NCI-H128 (cell line): ENCODE data around the gene DNAJC4.
A peak's percentile ranks its signal among the peaks of the same experiment; 100 is the strongest.

Experiments
- DNase-seq: peaks from one replicate; lab custom pipeline; 2025; ENCODE audit not compliant: unreplicated experiment; lab: John Stamatoyannopoulos, UW

Gene DNAJC4

DNA sequence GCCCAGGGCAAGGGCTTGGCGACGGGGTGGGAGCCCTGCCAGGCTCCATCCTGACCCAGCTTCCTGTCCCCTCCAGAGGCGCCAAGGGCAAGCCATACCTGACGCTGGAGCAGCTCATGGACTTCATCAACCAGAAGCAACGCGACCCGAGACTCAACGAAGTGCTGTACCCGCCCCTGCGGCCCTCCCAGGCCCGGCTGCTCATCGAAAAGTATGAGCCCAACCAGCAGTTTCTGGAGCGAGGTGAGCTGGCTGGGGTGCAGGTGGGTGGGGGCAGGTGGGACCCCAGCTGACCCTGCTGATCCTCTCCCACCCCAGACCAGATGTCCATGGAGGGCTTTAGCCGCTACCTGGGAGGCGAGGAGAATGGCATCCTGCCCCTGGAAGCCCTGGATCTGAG is 26.0 kb downstream of the DNAJC4 start:
- DNase-seq: no peak

DNA sequence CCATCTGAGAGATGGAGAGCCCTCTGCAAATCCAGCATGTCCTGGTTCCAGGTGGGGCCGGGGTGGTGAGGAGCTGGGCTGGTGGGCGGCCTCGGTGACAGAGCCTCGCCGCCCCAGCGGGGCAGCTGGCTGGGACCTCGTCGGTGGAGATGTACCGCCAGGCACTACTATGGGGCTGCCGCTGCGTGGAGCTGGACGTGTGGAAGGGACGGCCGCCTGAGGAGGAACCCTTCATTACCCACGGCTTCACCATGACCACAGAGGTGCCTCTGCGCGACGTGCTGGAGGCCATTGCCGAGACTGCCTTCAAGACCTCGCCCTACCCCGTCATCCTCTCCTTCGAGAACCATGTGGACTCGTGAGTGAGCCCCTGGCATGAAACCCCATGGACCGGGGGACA is 28.0 kb downstream of the DNAJC4 start:
- no peak for DNase-seq

DNA sequence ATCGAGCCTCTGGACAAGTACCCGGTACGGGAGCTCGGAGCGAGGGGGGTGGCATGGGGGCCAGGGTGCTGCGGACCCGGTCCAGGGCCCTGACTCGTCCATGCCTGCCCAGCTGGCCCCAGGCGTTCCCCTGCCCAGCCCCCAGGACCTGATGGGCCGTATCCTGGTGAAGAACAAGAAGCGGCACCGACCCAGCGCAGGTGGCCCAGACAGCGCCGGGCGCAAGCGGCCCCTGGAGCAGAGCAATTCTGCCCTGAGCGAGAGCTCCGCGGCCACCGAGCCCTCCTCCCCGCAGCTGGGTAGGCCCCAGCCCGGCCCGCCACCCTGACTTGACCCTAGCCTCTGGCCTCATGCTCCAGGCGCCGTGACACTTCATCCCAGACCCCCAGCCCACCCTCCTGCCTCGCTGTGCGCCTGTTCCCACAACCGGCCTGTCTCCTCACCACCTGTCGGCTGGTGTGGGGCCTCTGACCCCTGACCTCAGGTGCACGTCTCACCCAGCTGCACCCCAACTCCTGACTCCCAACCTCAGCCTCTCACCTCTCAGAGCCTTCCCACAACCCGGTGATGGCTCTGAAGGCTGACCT is 28.7 kb downstream of the DNAJC4 start:
- DNase-seq: no peak

DNA sequence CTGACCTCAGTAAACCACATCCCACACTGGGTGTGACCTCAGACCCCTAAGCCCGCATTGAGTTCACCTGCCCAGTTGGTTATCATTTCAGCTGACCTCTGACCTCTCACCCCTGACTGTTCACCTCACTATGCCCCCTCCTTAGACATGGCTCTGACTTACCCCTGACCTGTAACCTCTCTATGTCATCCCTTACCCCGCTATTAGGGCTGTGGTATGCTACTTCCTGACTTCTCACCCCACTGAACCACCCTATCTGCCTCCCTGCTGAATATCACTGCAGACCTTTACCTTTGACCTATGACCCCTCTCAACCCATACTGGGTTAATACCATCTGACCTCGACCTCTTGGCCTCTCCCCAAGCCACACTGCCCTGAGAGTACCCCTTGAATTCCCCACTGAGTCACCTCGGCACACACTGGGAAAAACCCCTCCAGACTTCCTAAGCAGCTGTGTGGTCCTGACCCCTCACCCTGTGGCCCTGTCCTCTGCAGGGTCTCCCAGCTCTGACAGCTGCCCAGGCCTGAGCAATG is 29.3 kb downstream of the DNAJC4 start:
- DNase-seq: no peak

DNA sequence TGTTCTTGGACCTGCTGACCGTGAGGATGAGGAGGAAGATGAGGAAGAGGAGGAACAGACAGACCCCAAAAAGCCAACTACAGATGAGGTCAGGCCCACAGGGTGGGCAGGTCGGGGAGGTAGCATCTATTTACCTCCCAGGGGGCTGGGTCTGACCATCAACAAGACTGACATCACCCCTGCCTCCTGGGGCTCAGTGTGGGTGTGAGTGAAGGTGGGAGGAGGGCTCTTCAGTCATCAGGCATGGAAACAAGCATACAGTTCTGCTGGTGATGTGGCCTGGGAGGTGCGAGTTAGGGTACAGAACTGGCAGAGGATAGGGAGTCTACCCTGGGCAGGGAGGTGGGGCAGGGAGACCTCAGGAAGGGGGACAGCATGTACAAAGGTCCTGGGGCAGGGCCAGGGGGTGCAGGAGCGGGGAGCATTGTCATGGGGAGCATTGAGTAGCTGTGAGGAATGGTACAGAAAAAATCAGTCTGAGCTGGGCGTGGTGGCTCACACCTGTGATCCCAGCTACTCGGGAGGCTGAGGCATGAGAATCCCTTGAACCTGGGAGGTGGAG is 29.9 kb downstream of the DNAJC4 start:
- no peak for DNase-seq

DNA sequence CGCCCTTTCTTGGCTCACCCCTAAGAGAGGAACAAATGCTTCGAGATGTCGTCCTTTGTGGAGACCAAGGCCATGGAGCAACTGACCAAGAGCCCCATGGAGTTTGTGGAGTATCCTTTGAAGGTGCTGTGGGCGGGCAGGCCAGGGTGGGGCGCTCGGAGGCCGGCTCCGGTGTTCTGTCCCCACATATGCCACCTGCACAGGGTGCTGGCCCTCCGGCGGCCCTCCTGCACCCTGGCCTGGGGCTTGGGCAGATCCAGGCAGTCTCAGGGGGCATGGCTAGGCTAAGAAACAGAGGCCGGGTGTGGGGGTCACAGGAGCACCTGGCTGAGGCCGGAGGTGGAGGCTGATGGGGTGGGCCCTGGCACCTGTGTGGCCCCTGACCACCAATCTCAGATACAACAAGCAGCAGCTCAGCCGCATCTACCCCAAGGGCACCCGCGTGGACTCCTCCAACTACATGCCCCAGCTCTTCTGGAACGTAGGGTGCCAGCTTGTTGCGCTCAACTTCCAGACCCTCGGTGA is 31.3 kb downstream of the DNAJC4 start:
- DNase-seq: no peak

DNA sequence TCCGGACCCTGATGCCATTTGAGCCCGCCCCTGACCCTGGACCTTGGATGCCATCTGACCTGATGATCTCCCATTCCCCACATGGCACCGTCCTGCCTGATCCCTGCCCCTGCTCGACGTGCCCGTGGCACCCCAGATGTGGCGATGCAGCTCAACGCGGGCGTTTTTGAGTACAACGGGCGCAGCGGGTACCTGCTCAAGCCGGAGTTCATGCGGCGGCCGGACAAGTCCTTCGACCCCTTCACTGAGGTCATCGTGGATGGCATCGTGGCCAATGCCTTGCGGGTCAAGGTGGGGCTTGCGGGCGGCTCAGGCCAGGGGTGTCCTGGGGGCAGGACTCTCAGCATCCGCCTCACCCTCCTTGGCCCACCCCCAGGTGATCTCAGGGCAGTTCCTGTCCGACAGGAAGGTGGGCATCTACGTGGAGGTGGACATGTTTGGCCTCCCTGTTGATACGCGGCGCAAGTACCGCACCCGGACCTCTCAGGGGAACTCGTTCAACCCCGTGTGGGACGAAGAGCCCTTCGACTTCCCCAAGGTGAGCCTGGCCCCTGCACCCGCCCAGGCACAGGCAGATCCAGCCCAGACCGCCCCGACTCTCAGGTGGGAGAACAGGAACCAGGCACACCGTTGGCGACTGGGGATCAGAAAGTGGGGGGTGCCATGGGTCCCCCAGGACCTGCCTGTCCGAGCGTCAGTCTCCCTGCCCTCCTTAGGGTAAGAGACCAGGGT is 32.1 kb downstream of the DNAJC4 start:
- no peak for DNase-seq

DNA sequence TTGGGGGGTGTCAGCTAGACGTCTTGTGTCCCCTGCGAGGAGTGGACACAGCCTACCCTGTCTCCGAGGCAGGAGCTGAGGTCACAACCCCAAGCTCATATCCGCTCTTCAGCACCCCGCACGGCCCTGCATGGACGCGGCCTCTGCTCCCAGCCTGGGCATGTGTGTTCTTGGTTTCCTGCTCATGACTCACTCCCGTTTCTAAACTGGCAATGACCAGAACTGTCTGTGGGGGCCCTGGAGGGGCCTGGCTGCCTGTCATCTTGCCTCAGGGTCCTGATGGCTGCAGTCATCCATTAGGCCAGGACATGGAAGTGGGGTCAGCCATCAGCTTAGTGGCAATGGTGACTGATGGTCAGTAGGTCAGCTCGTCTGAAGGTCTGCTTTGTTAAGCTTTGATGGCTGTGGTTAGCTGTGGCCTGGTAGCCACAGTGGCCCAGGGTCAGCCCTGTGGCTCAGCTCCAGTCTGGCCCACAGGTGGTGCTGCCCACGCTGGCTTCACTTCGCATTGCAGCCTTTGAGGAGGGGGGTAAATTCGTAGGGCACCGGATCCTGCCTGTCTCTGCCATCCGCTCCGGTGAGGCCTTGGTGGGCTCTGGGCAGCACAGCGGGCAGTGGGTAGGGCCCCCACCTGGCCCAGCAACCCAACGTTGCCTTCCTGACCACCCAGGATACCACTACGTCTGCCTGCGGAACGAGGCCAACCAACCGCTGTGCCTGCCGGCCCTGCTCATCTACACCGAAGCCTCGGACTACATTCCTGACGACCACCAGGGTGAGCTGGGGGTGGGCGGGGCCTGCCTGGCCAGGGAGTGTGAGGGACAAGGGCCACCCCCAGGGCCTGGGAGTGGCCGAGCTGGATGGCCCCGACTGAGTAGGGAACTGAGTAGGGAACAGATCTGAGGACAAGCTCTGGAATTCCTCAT is 32.9 kb downstream of the DNAJC4 start:
- DNase-seq: no peak

DNA sequence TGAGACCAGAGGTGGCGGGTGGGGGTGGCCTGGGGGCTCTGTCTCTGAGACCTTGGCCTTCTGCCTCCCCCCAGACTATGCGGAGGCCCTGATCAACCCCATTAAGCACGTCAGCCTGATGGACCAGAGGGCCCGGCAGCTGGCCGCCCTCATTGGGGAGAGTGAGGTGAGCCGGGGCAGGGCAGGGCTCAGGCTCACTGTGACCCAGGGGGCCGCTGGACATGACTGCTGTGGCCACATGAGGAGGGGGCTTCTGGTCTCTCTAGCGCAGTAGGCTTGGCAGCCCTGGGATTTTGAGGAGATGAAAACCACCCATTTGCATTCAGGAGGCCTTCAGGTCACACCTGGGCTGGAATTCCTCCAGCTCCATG is 33.6 kb downstream of the DNAJC4 start:
- no peak for DNase-seq

DNA sequence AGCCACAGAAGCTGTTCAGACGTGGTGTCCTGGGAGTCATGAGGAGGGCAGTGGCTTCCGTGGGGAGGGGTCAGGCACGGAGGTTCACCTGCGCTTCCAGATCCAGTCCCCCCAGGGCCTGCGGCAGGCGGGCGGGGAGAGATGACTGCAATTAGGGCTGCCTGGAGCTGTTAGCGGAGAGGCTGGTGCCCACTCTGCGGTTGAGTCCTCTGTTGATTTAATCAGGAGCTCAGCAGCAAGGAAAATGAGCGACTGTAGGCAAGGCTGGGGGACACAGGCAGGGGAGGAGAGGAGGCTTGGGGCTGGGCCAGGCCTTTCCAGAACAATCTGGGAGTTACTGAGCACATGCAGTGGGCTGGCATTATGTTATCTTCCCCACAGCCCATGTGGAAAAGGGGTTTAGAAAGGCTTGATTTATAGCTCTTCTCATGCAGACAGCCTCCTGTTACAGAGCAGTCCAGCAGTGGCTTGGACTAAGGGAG is 34.1 kb downstream of the DNAJC4 start:
- DNase-seq: no peak

DNA sequence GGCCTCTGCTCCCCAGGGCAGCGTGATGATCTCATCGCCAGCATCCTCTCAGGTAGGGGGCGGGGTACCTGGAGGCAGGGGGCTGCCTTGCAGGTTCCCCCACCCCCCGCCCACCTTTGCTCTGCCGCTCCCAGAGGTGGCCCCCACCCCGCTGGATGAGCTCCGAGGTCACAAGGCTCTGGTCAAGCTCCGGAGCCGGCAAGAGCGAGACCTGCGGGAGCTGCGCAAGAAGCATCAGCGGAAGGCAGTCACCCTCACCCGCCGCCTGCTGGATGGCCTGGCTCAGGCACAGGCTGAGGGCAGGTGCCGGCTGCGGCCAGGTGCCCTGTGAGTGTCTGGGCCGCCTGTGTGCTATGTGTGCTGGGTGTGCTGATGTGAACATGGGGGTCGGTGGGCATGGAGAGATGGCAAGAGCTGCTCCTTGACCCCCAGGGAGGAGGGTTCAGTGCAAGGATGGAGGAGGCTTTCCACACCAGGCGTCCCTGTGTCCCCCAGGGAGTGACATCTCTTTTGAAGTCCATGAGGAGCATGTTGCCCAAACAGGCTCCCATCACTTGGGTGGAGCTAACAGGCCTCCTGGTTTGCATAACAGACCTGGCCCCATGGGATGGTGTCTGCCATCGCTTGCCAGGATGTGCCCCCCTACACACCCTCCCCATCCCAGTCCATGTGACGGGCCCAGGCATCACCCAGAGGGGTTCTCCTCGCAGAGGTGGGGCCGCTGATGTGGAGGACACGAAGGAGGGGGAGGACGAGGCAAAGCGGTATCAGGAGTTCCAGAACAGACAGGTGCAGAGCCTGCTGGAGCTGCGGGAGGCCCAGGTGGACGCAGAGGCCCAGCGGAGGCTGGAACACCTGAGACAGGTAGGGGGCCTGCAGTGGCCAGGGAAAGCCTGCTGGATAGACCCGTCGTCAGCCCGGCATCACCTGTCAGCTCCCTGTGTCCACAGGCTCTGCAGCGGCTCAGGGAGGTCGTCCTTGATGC is 35.1 kb downstream of the DNAJC4 start:
- DNase-seq: no peak

DNA sequence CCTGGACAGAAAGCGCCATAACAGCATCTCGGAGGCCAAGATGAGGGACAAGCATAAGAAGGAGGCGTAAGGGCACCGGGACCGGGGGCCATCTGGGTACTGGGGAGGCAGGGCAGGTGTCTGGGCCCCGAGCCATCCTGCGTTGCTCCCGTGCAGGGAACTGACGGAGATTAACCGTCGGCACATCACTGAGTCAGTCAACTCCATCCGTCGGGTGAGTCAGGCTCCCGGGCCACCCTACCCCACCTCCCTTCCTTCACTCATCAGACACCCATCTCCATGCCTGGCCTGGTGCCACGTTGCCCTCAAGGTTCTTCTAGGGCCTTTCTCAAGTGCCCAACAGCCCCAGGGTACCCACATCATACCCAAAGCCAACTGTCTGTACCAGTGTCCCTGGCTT is 36.0 kb downstream of the DNAJC4 start:
- no peak for DNase-seq

DNA sequence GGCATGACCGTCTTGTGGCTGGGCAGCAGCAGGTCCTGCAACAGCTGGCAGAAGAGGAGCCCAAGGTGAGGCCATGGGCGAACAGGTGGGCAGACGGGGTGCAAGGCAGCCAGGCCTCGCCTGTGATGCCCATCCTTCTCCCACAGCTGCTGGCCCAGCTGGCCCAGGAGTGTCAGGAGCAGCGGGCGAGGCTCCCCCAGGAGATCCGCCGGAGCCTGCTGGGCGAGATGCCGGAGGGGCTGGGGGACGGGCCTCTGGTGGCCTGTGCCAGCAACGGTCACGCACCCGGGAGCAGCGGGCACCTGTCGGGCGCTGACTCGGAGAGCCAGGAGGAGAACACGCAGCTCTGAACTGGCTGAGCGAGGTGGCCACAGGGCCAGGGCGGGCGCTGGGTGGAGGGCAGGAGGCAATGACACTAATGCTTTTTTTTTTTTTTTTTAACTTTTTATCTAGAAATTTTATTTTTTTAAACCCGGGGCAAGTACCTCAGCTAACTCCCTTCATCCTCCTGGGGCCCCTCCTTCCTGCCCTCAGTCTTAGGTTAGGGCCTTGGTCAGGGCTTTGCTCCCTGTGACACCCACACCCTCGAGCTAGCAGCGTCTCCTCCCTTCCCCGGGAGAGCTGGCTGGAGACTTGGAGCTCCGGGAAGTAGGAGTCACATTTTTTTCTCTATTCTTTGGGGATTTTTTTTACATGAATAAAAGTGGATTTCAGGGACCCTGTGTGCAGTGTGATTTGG is 37.0 kb downstream of the DNAJC4 start:
- no peak for DNase-seq

DNA sequence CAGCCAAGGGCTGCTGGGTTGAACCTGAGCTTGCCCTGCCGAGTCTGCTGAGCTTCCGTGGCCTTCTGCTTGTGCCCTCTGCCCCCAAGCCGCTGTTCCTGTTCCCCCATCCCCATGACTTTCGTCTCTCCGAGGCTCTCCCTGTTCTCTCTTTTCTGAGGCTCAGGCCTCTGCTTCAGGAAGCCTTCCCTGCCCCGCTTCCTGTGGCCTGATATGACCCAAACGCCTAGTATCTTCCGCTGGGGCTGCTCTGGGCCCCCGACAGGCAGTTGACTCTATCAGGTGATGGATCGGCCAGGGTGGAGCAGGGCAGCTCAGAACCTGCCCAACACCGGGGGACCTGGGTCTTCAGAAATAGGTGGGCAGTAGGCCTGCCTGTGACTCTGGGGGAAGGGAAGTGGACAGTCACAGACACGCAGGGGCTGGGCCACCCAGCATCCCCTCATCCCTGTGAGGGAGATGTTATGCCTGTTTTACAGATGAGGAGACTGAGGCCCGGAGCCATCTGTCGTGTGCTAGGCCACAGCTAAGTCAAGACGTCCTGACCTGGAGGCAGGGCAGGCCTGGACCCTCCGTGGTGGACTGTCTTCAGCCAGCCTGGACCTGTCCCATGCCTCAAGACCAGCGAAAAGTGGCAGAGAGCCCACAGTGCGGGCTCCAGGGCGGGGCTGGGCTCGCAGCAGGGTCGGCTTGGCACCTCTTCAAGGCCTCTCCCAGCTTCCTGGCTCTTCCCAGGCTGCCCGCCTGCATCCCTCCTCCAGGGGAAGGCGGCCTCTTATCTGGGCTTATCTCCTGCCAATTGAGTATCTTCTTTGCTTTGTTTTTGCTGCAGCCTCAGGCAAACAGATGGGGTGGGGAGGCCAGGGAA is 37.9 kb downstream of the DNAJC4 start:
- no peak for DNase-seq

DNA sequence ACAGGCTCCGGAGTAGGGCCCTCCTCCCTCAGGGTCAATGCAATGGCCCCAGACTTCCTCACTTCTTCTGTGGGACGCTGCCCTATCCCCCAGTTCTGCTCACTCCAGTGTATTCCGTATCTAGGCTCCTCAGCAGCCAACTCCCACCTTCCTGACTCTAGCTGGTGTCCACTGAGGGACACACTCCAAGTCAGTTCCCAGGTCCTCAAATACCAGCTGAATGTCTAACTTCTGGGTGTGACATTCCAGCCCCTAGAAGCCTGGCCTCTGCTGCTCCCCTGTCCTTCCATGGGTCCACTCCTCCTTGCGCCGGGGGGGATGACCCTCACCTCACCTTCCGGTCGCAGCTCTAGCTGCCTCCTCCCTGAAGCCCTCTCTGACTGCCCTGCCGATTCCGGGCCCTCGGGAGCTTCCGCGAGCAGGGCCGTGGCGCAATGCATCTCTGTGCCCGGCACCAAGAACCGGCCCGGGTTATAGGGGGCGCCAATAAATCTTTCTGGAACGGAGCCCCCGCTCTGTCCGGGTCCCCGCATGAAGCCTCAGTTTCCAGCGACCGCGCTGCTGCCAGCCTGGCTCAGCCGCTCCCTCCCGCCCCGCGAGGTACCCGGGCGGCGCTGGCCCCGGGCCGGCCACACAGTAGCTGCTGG is 38.7 kb downstream of the DNAJC4 start:
- no peak for DNase-seq

DNA sequence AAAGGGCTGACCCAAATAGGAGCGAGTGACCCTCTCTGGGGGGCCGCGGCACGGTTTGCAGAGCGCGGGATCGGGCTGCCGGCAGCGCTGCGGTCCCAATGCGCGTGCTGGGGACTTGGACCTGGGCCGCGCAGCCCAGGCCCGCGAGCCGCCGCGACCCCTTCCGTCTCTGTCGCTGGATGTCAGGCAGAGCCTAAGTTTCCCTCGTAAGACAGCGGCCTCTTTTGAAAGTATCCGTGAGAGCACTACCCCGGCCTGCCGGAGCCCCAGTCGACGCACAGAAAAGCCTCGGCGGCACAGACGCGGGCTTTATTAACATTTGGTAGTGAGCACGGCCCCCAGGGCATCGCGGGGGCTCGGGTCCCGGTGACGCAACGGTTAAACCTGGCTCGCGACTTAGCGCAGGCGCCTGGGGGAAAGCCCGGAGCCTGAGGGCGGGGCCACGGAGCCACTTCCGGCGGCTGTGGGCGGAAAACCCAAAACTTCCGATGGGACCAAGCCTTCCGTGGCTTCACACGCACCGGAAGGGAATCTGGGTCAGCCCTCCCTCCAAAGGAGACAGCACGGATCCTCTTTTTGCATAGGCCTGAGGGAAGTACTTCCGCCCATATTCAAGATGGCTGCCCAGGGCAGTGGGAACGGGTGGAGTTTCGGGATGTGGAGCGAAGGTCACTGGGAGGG is 39.3 kb downstream of the DNAJC4 start:
- DNase-seq: peak; percentile 98
